ENCODE results near the gene FUOM. TPM values are rescaled to one million over a fixed set of nuclear protein-coding genes. Genes with fewer than 3 reads are reported as not detected.
"Not testable (repeated sequence)": the region's sequence is repeated elsewhere in the genome, so short reads cannot be mapped to it uniquely, and the experiment has no call there.

FUOM gene
- polyA plus RNA-seq, 6 donors from 2014 or later, result 31.3 to 46.5 (median 42.0) TPM

DNA sequence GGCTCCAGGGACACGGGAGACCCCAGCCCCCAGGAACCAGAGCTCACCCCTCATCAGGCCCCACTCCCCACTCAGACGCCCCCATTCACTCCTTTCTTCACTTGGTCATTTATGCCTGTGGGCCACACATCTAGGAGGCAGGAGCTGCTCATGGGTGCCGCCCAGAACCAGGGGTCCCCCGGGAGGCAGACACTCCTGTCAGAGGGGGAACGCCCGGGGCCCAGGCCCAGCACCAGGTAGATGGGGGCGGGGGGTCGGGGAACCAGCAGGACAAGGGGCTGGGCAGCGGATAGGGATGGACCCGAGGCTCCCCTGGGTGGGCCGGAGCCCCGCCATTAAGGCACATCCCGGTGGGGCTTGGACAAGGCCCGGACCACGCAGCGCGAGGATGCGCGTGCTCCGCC lies 33.0 kb downstream of the FUOM start:
- H3K9me3 Mint-ChIP-seq, result peaks cover 3 to 9% (median 5%) of the 10 kb centered on the region in 7 donors
- no peak overlapping the region for H3K27ac Mint-ChIP-seq
- H3K27me3 Mint-ChIP-seq, result peaks cover 27 to 66% (median 55%) of the 10 kb centered on the region in 3 donors
- no peaks in the 10 kb centered on the region for H3K36me3 Mint-ChIP-seq
- peak overlapping the region in 7 of 8 donors; percentile 9 to 86 (median 66) for H3K4me3 Mint-ChIP-seq
- ATAC-seq (ENCODE audit: low read depth in 2 of 2), result peak; percentile 32 to 35
- H3K4me1 Mint-ChIP-seq, result peaks cover 13 to 22% (median 16%) of the 10 kb centered on the region in 3 donors
- DNase-seq, result no peak

DNA sequence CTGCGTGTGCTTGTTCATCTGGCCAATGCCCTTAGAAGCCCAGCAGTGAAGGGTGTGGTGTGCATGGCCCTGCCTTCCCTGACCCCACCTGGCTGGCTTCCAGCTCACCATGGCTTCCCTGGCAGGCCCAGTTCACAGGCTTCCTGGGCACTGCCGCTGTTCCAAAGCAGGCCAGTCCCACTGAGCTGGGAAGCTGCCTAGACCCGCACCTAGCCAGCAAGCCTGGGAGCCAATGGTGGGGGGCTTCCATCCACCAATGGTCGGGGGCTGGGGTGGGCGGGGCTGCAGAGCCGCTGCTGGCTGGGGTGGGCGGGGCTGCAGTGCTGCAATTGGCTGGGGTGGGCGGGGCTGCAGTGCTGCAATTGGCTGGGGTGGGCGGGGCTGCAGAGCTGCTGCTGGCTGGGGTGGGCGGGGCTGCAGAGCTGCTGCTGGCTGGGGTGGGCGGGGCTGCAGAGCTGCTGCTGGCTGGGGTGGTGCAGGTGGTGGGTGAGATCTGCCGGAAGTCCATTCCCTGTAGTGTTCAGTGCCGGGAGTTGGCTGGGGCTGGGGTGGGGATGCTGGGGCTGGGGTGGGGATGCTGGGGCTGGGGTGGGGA lies 33.5 kb downstream of the FUOM start:
- Mint-ChIP-seq H3K9me3 (peaks cover 3 to 9% (median 5%) of the 10 kb centered on the region in 7 donors), H3K36me3 (no peaks in the 10 kb centered on the region), H3K4me1 (peaks cover 14 to 20% (median 15%) of the 10 kb centered on the region in 3 donors), H3K27me3 (peaks cover 26 to 66% (median 57%) of the 10 kb centered on the region in 3 donors), H3K4me3 (peak overlapping the region in 1 of 8 donors; percentile 86), H3K27ac (no peak overlapping the region)
- DNase-seq (peak; percentile 43), ATAC-seq (ENCODE audit: low read depth in 2 of 2) (peak; percentile 81 to 84)

DNA sequence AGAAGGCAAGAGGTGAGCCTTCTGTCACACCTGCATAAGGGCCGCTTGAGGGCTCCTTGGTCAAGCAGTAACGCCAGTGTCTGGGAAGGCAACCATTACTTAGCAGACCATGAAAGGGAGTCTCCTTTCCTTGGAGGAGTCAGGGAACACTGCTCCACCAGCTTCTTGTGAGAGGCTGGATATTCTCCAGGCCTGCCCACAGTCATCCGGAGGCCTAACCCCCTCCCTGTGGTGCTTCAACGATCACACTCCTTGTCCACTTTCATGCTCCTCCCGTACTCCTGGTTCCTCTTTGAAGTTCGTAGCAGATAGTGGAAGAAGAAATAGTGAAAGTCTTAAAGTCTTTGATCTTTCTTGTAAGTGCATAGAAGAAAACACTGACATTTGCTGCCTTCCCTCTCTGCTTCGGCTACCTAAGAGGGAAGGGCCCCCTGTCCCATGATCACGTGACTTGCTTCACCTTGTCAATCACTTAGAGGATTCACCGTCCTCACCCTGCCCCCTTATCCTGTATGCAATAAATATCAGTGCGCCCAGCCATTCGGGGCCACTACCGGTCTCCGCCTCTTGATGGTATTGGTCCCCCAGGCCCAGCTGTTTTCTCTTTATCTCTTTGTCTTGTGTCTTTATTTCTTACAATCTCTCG lies 35.6 kb downstream of the FUOM start:
- peaks cover 23 to 56% (median 50%) of the 10 kb centered on the region in 3 donors for H3K27me3 Mint-ChIP-seq
- not testable (repeated sequence) for H3K9me3 Mint-ChIP-seq; H3K36me3 Mint-ChIP-seq; DNase-seq; H3K27ac Mint-ChIP-seq; ATAC-seq (ENCODE audit: low read depth in 2 of 2)
- H3K4me1 Mint-ChIP-seq, result peaks cover 16 to 27% (median 20%) of the 10 kb centered on the region in 3 donors
- peak overlapping the region in 1 of 8 donors; percentile 22 for H3K4me3 Mint-ChIP-seq

DNA sequence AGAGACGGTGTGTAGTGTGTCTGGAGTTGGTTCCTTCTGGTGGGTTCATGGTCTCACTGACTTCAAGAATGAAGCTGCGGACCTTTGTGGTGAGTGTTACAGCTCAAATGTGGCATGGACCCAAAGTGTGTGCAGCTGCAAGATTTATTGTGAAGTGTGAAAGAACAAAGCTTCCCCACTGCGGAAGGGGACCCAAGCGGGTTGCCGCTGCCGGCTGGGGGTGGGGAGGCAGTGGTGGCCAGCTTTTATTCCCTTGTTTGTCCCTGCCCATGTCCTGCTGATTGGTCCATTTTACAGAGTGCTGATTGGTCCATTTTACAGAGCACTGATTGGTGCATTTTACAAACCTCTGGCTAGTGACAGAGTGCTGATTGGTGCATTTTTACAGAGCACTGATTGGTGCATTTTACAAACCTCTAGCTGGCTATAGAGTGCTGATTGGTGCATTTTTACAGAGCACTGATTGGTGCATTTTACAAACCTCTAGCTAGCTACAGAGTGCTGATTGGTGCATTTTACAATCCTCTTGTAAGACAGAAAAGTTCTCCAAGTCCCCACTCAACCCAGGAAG lies 36.9 kb downstream of the FUOM start:
- DNase-seq; H3K9me3 Mint-ChIP-seq; H3K4me3 Mint-ChIP-seq; H3K27ac Mint-ChIP-seq; H3K36me3 Mint-ChIP-seq; ATAC-seq (ENCODE audit: low read depth in 2 of 2): not testable (repeated sequence)
- peaks cover 15 to 44% (median 37%) of the 10 kb centered on the region in 3 donors for H3K27me3 Mint-ChIP-seq
- H3K4me1 Mint-ChIP-seq, result peaks cover 13 to 23% (median 15%) of the 10 kb centered on the region in 3 donors

DNA sequence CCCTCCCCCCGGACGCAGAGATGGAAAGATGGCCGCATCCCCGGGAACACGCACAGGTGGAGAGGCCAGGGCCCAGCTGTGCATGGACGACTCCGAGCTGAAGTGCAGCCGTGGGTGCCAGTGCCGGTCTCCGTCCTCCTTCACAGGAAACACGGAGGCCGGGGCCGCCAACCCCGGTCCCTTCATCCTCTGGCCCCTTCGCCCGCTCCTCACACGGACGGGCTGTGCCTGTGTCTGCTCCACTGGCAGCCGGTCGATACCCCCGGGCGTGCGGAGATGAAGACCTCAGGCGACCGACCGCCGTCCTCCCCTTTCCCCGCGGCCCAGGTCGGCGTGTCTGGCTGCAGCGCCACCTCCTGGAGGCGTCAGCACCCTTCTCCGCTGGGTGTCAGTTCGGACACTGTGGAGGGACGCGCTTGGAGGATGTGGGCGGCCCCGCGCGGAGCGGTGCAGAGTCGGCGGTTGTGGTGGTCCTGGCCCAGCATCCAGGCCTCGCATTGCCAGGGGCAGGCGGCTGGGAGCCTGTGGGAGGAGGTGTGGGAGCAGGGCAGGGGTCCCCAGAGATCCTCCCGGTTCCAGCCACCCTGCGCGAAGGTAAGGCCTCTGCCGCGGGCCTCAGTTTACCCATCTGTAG lies 39.2 kb downstream of the FUOM start:
- Mint-ChIP-seq H3K27me3 (peaks cover 11 to 35% (median 25%) of the 10 kb centered on the region in 3 donors), H3K27ac (peak overlapping the region in 1 of 6 donors; percentile 18), H3K4me3 (peak overlapping the region in 6 of 8 donors; percentile 39 to 80 (median 56)), H3K4me1 (peaks cover 15 to 24% (median 16%) of the 10 kb centered on the region in 3 donors), H3K36me3 (no peaks in the 10 kb centered on the region), H3K9me3 (peaks cover 3 to 9% (median 6%) of the 10 kb centered on the region in 7 donors)
- peak; percentile 90 to 92 for ATAC-seq (ENCODE audit: low read depth in 2 of 2)
- DNase-seq, result peak; percentile 52

DNA sequence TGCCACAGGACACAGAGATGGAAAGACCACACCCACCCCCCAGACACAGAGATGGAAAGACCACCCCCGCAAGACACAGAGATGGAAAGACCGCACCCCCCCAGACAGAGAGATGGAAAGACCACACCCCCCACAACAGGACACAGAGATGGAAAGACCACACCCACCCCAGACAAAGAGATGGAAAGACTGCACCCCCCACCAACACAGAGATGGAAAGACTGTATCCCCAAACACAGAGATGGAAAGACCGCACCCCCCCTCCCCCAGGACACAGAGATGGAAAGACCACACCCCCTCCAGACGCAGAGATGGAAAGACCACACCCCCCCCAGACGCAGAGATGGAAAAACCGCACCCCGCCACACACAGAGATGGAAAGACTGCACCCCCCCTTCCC lies 41.1 kb downstream of the FUOM start:
- no peak for ATAC-seq (ENCODE audit: low read depth in 2 of 2)
- Mint-ChIP-seq H3K27me3 (peaks cover 11 to 20% (median 19%) of the 10 kb centered on the region in 3 donors), H3K4me3 (no peak overlapping the region), H3K4me1 (peaks cover 15 to 24% (median 16%) of the 10 kb centered on the region in 3 donors), H3K27ac (no peak overlapping the region), H3K9me3 (peaks cover 3 to 8% (median 5%) of the 10 kb centered on the region in 7 donors), H3K36me3 (no peaks in the 10 kb centered on the region)
- no peak for DNase-seq

DNA sequence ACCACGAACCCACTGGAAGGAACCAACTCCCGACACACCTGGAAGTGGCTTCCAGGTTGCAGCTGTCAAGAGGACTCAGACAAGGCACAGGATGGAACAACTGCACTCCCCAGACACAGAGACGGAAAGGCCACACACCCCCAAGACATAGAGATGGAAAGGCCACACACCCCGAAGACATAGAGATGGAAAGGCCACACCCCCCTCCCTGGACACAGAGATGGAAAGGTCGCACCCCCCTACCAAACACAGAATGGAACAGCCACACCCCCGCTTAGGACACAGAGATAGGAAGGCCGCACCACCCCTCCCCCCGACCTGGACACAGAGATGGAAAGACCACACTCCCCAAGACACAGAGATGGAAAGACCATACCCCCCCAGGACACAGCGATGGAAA lies 41.6 kb downstream of the FUOM start:
- ATAC-seq (ENCODE audit: low read depth in 2 of 2) (no peak), DNase-seq (no peak)
- no peaks in the 10 kb centered on the region for H3K36me3 Mint-ChIP-seq
- H3K4me3 Mint-ChIP-seq, result no peak overlapping the region
- H3K9me3 Mint-ChIP-seq, result peaks cover 3 to 8% (median 5%) of the 10 kb centered on the region in 7 donors
- peaks cover 15 to 24% (median 16%) of the 10 kb centered on the region in 3 donors for H3K4me1 Mint-ChIP-seq
- H3K27ac Mint-ChIP-seq, result peak overlapping the region in 1 of 6 donors; percentile 34
- H3K27me3 Mint-ChIP-seq, result peaks cover 11 to 20% (median 19%) of the 10 kb centered on the region in 3 donors

DNA sequence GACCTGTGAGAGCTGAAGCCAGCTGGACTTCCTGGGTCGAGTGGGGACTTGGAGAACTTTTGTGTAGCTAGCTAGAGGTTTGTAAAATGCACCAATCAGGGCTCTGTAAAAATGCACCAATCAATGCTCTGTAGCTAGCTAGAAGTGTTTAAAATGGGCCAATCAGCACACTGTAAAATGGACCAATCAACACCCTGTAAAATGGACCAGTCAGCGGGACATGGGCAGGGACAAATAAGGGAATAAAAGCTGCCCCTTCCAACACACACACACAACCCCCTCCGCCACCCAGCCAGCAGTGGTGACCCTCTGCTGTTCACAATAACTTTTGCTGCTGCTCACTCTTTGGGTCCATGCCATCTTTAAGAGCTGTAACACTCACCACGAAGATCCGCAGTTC lies 42.0 kb downstream of the FUOM start:
- H3K27ac Mint-ChIP-seq, result peak overlapping the region in 1 of 6 donors; percentile 34
- H3K4me1 Mint-ChIP-seq, result peaks cover 15 to 24% (median 16%) of the 10 kb centered on the region in 3 donors
- ATAC-seq (ENCODE audit: low read depth in 2 of 2) (no peak), DNase-seq (no peak)
- peaks cover 1 to 8% (median 5%) of the 10 kb centered on the region in 7 donors for H3K9me3 Mint-ChIP-seq
- H3K27me3 Mint-ChIP-seq, result peaks cover 11 to 20% (median 19%) of the 10 kb centered on the region in 3 donors
- no peak overlapping the region for H3K4me3 Mint-ChIP-seq
- no peaks in the 10 kb centered on the region for H3K36me3 Mint-ChIP-seq

DNA sequence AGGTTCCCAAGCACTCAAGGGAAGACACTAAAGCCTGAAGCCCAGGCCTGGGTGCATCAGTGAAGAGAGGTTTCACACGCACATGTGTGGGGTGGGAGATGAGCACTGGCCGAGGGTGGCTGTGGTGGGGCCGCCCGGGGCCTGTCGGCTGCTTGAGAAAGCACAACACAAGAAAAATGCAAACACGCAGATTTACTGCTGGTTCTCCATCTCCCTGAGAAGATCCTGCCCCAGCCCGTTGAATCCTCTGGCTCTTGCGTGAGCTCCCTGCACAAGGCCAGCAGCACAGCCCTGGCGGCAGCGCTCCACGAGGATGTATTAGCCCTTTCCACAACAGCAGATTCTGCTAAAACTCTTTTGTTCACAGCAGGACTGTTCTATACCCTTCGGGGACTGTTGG lies 42.9 kb downstream of the FUOM start:
- Mint-ChIP-seq H3K9me3 (peaks cover 0 to 5% (median 0%) of the 10 kb centered on the region in 7 donors), H3K27me3 (peaks cover 6 to 14% (median 12%) of the 10 kb centered on the region in 3 donors), H3K4me1 (peaks cover 15 to 24% (median 16%) of the 10 kb centered on the region in 3 donors), H3K27ac (no peak overlapping the region), H3K4me3 (no peak overlapping the region), H3K36me3 (no peaks in the 10 kb centered on the region)
- no peak for ATAC-seq (ENCODE audit: low read depth in 2 of 2)
- DNase-seq, result no peak

DNA sequence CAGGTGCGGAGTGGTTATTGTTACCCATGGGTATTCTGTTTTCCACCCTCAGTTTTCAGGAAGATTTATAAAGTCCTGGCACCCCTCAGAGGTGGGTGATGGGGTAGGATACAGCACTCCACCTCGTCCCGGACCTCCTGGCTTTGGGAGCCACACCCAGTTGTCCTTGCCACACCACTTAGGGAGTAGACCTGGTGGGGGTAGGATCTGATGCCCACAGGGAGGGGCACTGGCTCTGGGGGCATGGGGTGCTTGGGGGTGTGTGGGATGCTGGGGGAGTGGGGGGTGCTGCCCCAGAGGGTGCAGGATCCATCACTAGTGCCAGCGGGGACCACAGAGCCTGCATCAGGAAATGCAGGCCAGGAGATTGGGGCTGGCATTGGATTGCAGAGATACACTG lies 44.6 kb downstream of the FUOM start:
- Mint-ChIP-seq H3K4me3 (peak overlapping the region in 1 of 8 donors; percentile 24), H3K27me3 (no peaks in the 10 kb centered on the region), H3K9me3 (peaks cover 0 to 2% (median 0%) of the 10 kb centered on the region in 7 donors), H3K27ac (peak overlapping the region in 1 of 6 donors; percentile 12), H3K4me1 (peaks cover 6 to 14% (median 9%) of the 10 kb centered on the region in 3 donors), H3K36me3 (peaks cover 0 to 3% of the 10 kb centered on the region in 2 donors)
- ATAC-seq (ENCODE audit: low read depth in 2 of 2), result no peak
- no peak for DNase-seq

DNA sequence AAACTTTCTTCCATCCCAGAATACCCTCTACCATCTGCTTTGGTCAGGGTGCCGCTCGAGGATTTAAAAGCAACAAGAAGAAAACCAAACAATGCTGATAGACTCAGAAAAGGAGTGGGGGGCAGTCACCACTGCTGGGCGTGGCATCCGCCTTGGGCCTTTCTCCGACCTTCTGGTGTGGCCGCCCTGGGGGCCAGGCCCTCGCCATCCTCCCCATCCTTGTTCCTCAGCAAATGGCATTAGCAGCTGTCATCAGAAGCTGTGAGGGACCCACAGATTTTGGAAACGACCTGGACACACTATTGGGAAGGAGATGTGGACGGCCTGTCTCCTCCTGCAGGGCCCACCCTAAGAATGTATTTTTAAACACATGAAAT lies 45.1 kb downstream of the FUOM start:
- Mint-ChIP-seq H3K36me3 (peaks cover 0 to 8% of the 10 kb centered on the region in 2 donors), H3K27me3 (peaks cover 0 to 3% (median 0%) of the 10 kb centered on the region in 3 donors), H3K9me3 (peaks cover 0 to 2% (median 0%) of the 10 kb centered on the region in 7 donors), H3K27ac (no peak overlapping the region), H3K4me1 (peaks cover 11 to 19% (median 14%) of the 10 kb centered on the region in 3 donors), H3K4me3 (no peak overlapping the region)
- DNase-seq (no peak), ATAC-seq (ENCODE audit: low read depth in 2 of 2) (no peak)

DNA sequence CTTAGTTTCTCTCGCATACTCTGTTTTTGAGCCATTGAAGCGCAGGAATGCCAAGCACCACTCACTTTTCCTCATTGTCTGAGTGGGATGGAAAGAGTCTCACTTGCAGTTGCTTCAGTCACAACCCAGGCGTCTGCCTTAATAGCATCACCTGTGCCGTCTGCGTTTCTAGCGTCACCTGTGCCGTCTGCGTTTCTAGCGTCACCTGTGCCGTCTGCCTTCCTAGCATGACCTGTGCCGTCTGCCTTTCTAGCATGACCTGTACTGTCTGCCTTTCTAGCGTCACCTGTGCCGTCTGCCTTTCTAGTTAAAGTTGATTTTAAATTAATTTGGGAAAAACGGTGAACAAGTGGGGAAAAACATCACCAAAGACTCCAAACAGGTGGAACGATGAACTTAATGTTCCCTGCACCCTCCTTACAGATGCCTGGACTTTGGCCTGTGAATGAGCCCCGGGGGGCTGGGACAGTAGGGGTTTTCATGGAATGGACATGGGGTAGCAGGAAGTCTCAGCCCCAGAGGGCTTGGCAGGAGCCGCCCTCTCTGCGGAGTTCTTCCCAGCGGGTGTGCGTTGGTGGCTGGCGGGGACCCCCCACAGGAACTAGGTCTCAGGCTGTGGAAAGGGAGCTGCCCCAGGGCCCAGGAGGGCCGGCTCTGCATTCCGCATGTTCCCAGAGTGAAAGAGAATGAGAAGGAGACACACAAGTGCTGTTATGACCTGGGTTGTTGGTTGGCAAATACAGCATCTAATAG lies 45.6 kb downstream of the FUOM start:
- peaks cover 0 to 9% of the 10 kb centered on the region in 2 donors for H3K36me3 Mint-ChIP-seq
- DNase-seq, result no peak
- peaks cover 0 to 4% (median 0%) of the 10 kb centered on the region in 3 donors for H3K27me3 Mint-ChIP-seq
- no peak for ATAC-seq (ENCODE audit: low read depth in 2 of 2)
- H3K27ac Mint-ChIP-seq, result no peak overlapping the region
- H3K4me3 Mint-ChIP-seq, result peak overlapping the region in 2 of 8 donors; percentile 36 to 76
- peaks cover 0 to 2% (median 0%) of the 10 kb centered on the region in 7 donors for H3K9me3 Mint-ChIP-seq
- peaks cover 14 to 24% (median 19%) of the 10 kb centered on the region in 3 donors for H3K4me1 Mint-ChIP-seq

All from naive B cell (primary cell).